ENCODE data around the gene PMFBP1. TPM values are rescaled to one million over a fixed set of nuclear protein-coding genes. Genes with fewer than 3 reads are reported as not detected.

Gene PMFBP1
- total RNA-seq, 1 experiment from 2014 or later: 5.6 TPM

- TF ChIP-seq, protein P1, sequence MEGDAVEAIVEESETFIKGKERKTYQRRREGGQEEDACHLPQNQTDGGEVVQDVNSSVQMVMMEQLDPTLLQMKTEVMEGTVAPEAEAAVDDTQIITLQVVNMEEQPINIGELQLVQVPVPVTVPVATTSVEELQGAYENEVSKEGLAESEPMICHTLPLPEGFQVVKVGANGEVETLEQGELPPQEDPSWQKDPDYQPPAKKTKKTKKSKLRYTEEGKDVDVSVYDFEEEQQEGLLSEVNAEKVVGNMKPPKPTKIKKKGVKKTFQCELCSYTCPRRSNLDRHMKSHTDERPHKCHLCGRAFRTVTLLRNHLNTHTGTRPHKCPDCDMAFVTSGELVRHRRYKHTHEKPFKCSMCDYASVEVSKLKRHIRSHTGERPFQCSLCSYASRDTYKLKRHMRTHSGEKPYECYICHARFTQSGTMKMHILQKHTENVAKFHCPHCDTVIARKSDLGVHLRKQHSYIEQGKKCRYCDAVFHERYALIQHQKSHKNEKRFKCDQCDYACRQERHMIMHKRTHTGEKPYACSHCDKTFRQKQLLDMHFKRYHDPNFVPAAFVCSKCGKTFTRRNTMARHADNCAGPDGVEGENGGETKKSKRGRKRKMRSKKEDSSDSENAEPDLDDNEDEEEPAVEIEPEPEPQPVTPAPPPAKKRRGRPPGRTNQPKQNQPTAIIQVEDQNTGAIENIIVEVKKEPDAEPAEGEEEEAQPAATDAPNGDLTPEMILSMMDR (IDR thresholded peaks at IDR 0.05 in 2 of 3, conservative IDR thresholded peaks at IDR 0.05 in 1 of 3; ENCODE audit: borderline replicate concordance in 1 of 3, insufficient read depth in 1 of 3, low read depth in 2 of 3, low read length in 2 of 3): no peak
- TF ChIP-seq ELF1 (IDR thresholded peaks at IDR 0.05; ENCODE audit: borderline replicate concordance, low read depth) (peak; percentile 89), POLR2AphosphoS5 (IDR thresholded peaks at IDR 0.05; ENCODE audit: low read depth, low read length) (peak; percentile 94), JUND (IDR thresholded peaks at IDR 0.05) (no peak), POLR2A (IDR thresholded peaks at IDR 0.05; ENCODE audit: borderline replicate concordance, extremely low read depth, insufficient read depth, insufficient read length) (peak; percentile 68), SP1 (IDR thresholded peaks at IDR 0.05; ENCODE audit: low read depth) (peak; percentile 98)
- TF ChIP-seq, protein P2, sequence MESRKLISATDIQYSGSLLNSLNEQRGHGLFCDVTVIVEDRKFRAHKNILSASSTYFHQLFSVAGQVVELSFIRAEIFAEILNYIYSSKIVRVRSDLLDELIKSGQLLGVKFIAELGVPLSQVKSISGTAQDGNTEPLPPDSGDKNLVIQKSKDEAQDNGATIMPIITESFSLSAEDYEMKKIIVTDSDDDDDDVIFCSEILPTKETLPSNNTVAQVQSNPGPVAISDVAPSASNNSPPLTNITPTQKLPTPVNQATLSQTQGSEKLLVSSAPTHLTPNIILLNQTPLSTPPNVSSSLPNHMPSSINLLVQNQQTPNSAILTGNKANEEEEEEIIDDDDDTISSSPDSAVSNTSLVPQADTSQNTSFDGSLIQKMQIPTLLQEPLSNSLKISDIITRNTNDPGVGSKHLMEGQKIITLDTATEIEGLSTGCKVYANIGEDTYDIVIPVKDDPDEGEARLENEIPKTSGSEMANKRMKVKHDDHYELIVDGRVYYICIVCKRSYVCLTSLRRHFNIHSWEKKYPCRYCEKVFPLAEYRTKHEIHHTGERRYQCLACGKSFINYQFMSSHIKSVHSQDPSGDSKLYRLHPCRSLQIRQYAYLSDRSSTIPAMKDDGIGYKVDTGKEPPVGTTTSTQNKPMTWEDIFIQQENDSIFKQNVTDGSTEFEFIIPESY (IDR thresholded peaks at IDR 0.05; ENCODE audit: extremely low read depth, insufficient replicate concordance, low read length): no peak
These were observed 78.3 kb downstream of the PMFBP1 start, which contains the start of the genes DHX38 and TXNL4B (continued) for GRCh38 chr16:72093448-72094265.

All from HCT116 (cell line).